Liver (tissue), 3 donors: ENCODE data around the gene P3H4.

Source experiments
- ATF3 ChIP-seq: IDR thresholded peaks from 2 replicates; pipeline ENCODE4 v1.6.1; 2016; ENCODE audit warnings: antibody characterized with exemption
- CTCF ChIP-seq: fragments of 150-350 bp; IDR thresholded peaks from 2 replicates; pipeline ENCODE4 v1.5.1; 2017; ENCODE audit warnings: improper control_type of control experiment, low read depth, low read length; ENCODE audit not compliant: missing input control
- EGR1 ChIP-seq, 2 donors: IDR thresholded peaks; 2 replicates each; pipeline ENCODE4 v1.6.1; 2016 to 2018; ENCODE audit warnings: antibody characterized with exemption in 2 of 2, low read depth in 2 of 2
- GABPA ChIP-seq, 2 donors: IDR thresholded peaks in 1 of 2; conservative IDR thresholded peaks in 1 of 2; 2 replicates each; pipeline ENCODE4 v1.6.1; 2016; ENCODE audit warnings: antibody characterized with exemption in 2 of 2, mild to moderate bottlenecking in 1 of 2, moderate library complexity in 1 of 2
- RAD21 ChIP-seq, 2 donors: IDR thresholded peaks; 2 replicates each; pipeline ENCODE4 v1.6.1; 2016; ENCODE audit warnings: antibody characterized with exemption in 2 of 2, mild to moderate bottlenecking in 2 of 2
- REST ChIP-seq: IDR thresholded peaks from 2 replicates; pipeline ENCODE4 v1.6.1; 2016; ENCODE audit warnings: antibody characterized with exemption, mild to moderate bottlenecking
- TAF1 ChIP-seq: conservative IDR thresholded peaks from 2 replicates; pipeline ENCODE4 v1.6.1; 2016; ENCODE audit warnings: antibody characterized with exemption, mild to moderate bottlenecking
- ZBTB33 ChIP-seq: IDR thresholded peaks from 2 replicates; pipeline ENCODE4 v1.6.1; 2016; ENCODE audit warnings: antibody characterized with exemption
- donor health status: healthy.
- donor health status: healthy.

GRCh38 chr17:41860254-41860931, 48.6 kb upstream of the P3H4 start:
- TF ChIP-seq CTCF (no peak), RAD21 (IDR thresholded peaks at IDR 0.05) (no peak), ATF3 (no peak), ZBTB33 (no peak), EGR1 (IDR thresholded peaks at IDR 0.05; ENCODE audit: low read depth in 2 of 2) (no peak), REST (no peak), TAF1 (no peak), GABPA (IDR thresholded peaks at IDR 0.05 in 1 of 2, conservative IDR thresholded peaks at IDR 0.05 in 1 of 2) (no peak)
